ENCODE results near the gene MAP2K5.

GRCh38 chr15:67593562-67593961 lies 51.1 kb downstream of the MAP2K5 start:
- TF ChIP-seq CTCF (IDR thresholded peaks at IDR 0.05; ENCODE audit: low read depth, low read length) (no peak), EZH2phosphoT487 (IDR thresholded peaks at IDR 0.05; ENCODE audit: low read depth) (no peak)

Data from OCI-LY3 (cell line).